Liver (tissue), 3 donors: ENCODE measurements around the gene PFAS.

Experiments
- EGR1 ChIP-seq, 2 donors: IDR thresholded peaks; 2 replicates each; pipeline ENCODE4 v1.6.1; 2016 to 2018; ENCODE audit warnings: antibody characterized with exemption in 2 of 2, low read depth in 2 of 2
- JUND ChIP-seq, 2 donors: IDR thresholded peaks; 2 replicates each; pipeline ENCODE4 v1.6.1; 2016; ENCODE audit warnings: antibody characterized with exemption in 2 of 2
- RAD21 ChIP-seq, 2 donors: IDR thresholded peaks; 2 replicates each; pipeline ENCODE4 v1.6.1; 2016; ENCODE audit warnings: antibody characterized with exemption in 2 of 2, mild to moderate bottlenecking in 2 of 2
- RXRA ChIP-seq, 2 donors: IDR thresholded peaks; 2 replicates each; pipeline ENCODE4 v1.6.1; 2017 to 2018; ENCODE audit warnings: antibody characterized with exemption in 2 of 2, mild to moderate bottlenecking in 1 of 2
- YY1 ChIP-seq: IDR thresholded peaks from 2 replicates; pipeline ENCODE4 v1.6.1; 2016; ENCODE audit warnings: antibody characterized with exemption, mild to moderate bottlenecking
- TF ChIP-seq, protein P1 (sequence below): fragments of 150-350 bp; IDR thresholded peaks from 2 replicates; pipeline ENCODE4 v1.5.1; 2017; ENCODE audit warnings: improper control_type of control experiment, low read depth, low read length; ENCODE audit not compliant: missing input control
- TF ChIP-seq, protein P2 (sequence below): IDR thresholded peaks from 2 replicates; pipeline ENCODE4 v1.6.1; 2016; ENCODE audit warnings: antibody characterized with exemption
- TF ChIP-seq, protein P3 (sequence below): IDR thresholded peaks from 2 replicates; pipeline ENCODE4 v1.6.1; 2016; ENCODE audit warnings: antibody characterized with exemption
- TF ChIP-seq, protein P4 (sequence below): IDR thresholded peaks from 2 replicates; pipeline ENCODE4 v1.6.1; 2016; ENCODE audit warnings: antibody characterized with exemption
- donor health status: healthy.
- donor health status: healthy.

DNA sequence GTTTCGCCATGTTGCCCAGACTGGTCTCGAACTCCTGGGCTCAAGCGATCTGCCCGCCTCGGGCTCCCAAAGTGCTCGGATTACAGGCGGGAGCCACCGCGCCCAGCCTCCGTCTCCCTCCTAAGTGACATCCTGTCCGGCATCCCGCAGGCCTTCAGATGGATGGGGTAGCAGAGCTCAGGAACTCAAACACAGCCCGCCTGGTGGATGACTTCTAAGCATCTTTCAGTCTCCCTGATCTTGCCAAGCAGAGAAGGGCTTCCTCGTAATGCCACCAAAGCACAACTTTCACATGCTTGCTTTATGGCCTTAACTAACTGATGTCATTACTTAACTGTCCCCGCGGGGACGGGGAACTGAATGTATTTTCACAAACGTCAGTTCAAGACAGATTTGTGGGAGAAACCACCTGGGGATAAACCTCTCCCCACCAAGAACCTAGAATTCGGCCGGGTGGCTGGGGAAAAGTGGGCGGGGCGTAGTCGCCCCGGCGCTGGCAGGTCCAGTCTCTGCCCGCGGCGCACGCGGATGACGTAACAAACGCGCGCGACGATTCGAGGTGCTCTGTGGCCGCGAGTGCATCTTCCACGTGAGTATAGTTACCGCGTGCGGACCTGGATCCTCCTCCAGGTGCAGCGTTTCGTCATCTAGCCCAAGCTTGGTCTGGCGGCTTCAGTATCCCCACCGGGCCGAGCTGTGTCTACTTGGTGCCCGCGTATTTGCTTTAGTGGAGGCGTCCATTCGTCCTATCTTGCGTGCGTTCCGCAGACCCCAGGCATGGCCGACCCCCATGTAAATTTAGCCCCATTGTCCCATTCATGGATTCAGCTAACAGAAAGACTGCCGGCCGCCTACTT lies at the start of gene PFAS:
- TF ChIP-seq, protein P1, sequence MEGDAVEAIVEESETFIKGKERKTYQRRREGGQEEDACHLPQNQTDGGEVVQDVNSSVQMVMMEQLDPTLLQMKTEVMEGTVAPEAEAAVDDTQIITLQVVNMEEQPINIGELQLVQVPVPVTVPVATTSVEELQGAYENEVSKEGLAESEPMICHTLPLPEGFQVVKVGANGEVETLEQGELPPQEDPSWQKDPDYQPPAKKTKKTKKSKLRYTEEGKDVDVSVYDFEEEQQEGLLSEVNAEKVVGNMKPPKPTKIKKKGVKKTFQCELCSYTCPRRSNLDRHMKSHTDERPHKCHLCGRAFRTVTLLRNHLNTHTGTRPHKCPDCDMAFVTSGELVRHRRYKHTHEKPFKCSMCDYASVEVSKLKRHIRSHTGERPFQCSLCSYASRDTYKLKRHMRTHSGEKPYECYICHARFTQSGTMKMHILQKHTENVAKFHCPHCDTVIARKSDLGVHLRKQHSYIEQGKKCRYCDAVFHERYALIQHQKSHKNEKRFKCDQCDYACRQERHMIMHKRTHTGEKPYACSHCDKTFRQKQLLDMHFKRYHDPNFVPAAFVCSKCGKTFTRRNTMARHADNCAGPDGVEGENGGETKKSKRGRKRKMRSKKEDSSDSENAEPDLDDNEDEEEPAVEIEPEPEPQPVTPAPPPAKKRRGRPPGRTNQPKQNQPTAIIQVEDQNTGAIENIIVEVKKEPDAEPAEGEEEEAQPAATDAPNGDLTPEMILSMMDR, result no peak
- TF ChIP-seq RAD21 (IDR thresholded peaks at IDR 0.05), result peak in 1 of 2 donors; percentile 3
- TF ChIP-seq JUND (IDR thresholded peaks at IDR 0.05), result peak in 1 of 2 donors; percentile 7
- TF ChIP-seq, protein P2, sequence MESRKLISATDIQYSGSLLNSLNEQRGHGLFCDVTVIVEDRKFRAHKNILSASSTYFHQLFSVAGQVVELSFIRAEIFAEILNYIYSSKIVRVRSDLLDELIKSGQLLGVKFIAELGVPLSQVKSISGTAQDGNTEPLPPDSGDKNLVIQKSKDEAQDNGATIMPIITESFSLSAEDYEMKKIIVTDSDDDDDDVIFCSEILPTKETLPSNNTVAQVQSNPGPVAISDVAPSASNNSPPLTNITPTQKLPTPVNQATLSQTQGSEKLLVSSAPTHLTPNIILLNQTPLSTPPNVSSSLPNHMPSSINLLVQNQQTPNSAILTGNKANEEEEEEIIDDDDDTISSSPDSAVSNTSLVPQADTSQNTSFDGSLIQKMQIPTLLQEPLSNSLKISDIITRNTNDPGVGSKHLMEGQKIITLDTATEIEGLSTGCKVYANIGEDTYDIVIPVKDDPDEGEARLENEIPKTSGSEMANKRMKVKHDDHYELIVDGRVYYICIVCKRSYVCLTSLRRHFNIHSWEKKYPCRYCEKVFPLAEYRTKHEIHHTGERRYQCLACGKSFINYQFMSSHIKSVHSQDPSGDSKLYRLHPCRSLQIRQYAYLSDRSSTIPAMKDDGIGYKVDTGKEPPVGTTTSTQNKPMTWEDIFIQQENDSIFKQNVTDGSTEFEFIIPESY, result peak; percentile 85
- peak; percentile 64 to 67 for TF ChIP-seq RXRA (IDR thresholded peaks at IDR 0.05)
- peak; percentile 87 for TF ChIP-seq YY1
- TF ChIP-seq, protein P3, sequence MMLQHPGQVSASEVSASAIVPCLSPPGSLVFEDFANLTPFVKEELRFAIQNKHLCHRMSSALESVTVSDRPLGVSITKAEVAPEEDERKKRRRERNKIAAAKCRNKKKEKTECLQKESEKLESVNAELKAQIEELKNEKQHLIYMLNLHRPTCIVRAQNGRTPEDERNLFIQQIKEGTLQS, result peak; percentile 61
- peak; percentile 26 to 38 for TF ChIP-seq EGR1 (IDR thresholded peaks at IDR 0.05; ENCODE audit: low read depth in 2 of 2)
- TF ChIP-seq, protein P4, sequence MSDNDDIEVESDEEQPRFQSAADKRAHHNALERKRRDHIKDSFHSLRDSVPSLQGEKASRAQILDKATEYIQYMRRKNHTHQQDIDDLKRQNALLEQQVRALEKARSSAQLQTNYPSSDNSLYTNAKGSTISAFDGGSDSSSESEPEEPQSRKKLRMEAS, result peak; percentile 96
